H1 (cell line): ENCODE results near the gene FOSL1. TPM values are rescaled to one million over a fixed set of nuclear protein-coding genes. Genes with fewer than 3 reads are reported as not detected.

Experiments
- CTCF ChIA-PET: fragments of 300-600 bp; sonication (Branson Sonifier 250); formaldehyde crosslinking; loops from one replicate; lab custom pipeline; 2021; ENCODE audit not compliant: partially characterized antibody; lab: Charles Lee
- POLR2A ChIA-PET: fragments of 300-600 bp; sonication (Branson Sonifier 250); formaldehyde crosslinking; loops from one replicate; lab custom pipeline; 2021; ENCODE audit warnings: inconsistent platforms; ENCODE audit not compliant: partially characterized antibody; lab: Charles Lee
- DNase-seq, 2 experiments: peaks; one replicate each; pipeline versions ENCODE4 v3.0.0 to v3.0.0-alpha.2; 2010 to 2022; ENCODE audit warnings: low spot score in 2 of 2, low read depth in 1 of 2, mixed read lengths in 1 of 2
- FAIRE-seq: peaks from 2 replicates; lab custom pipeline; 2011; peaks lifted over from hg19 to GRCh38; lab: Jason Lieb, UNC
- H2AFZ ChIP-seq: 2 replicates; pipeline ENCODE4 v1.8.1; 2012; ENCODE audit warnings: low read length, inconsistent platforms
- H2AK5ac ChIP-seq: 2 replicates; pipeline ENCODE4 v1.6.1; 2013; ENCODE audit warnings: low read depth, low read length
- H2BK120ac ChIP-seq: replicated peaks from 2 replicates; pipeline ENCODE3; 2013; ENCODE audit warnings: low read depth, low read length, inconsistent platforms
- H2BK12ac ChIP-seq: 2 replicates; pipeline ENCODE4 v1.6.1; 2013; ENCODE audit warnings: low read depth, low read length
- H2BK15ac ChIP-seq: 2 replicates; pipeline ENCODE4 v1.6.1; 2013; ENCODE audit warnings: low read length
- H2BK20ac ChIP-seq: 2 replicates; pipeline ENCODE4 v1.6.1; 2013; ENCODE audit warnings: low read length
- H2BK5ac ChIP-seq: 2 replicates; pipeline ENCODE4 v1.6.1; 2013; ENCODE audit warnings: low read depth, low read length
- H3K14ac ChIP-seq: 2 replicates; pipeline ENCODE4 v1.6.1; 2013; ENCODE audit warnings: inconsistent platforms; ENCODE audit not compliant: insufficient read length
- H3K18ac ChIP-seq: 2 replicates; pipeline ENCODE4 v1.6.1; 2013; ENCODE audit warnings: low read length; ENCODE audit errors: extremely low read depth
- H3K23ac ChIP-seq: 2 replicates; pipeline ENCODE4 v1.6.1; 2013; ENCODE audit warnings: inconsistent platforms; ENCODE audit not compliant: insufficient read length
- H3K23me2 ChIP-seq: 2 replicates; pipeline ENCODE4 v1.6.1; 2013; ENCODE audit warnings: low read depth, low read length
- H3K27ac ChIP-seq: 2 replicates; pipeline ENCODE4 v1.6.1; 2011; ENCODE audit warnings: low read depth, low read length, inconsistent platforms
- H3K27me3 ChIP-seq, 4 experiments: replicated peaks in 1 of 4; 1 replicate in 1 of 4; 2 replicates in 3 of 4; pipeline versions ENCODE4 v1.6.1 to v1.8.1; 2011 to 2013; ENCODE audit warnings: low read length in 3 of 4, mild to moderate bottlenecking in 3 of 4, inconsistent platforms in 2 of 4, mixed read lengths in 2 of 4, moderate library complexity in 1 of 4; ENCODE audit not compliant: control insufficient read depth in 3 of 4, insufficient read depth in 3 of 4; ENCODE audit errors: extremely low read depth in 1 of 4
- H3K36me3 ChIP-seq, 4 experiments: 2 replicates each; pipeline versions ENCODE4 v1.6.1 to v1.8.1; 2011 to 2013; ENCODE audit warnings: mild to moderate bottlenecking in 4 of 4, low read length in 3 of 4, moderate library complexity in 2 of 4, control low read depth in 1 of 4, inconsistent platforms in 1 of 4; ENCODE audit not compliant: insufficient read depth in 4 of 4, control insufficient read depth in 2 of 4
- H3K4ac ChIP-seq: replicated peaks from 2 replicates; pipeline ENCODE3; 2013; ENCODE audit warnings: low read length, low read depth, mixed read lengths, inconsistent platforms; ENCODE audit not compliant: insufficient read length
- H3K4me1 ChIP-seq, 4 experiments: replicated peaks in 1 of 4; 1 replicate in 1 of 4; 2 replicates in 3 of 4; pipeline versions ENCODE4 v1.6.1 to v1.8.1; 2011 to 2013; ENCODE audit warnings: low read length in 3 of 4, inconsistent platforms in 2 of 4, mixed read lengths in 1 of 4; ENCODE audit not compliant: insufficient read depth in 4 of 4, control insufficient read depth in 3 of 4
- H3K4me2 ChIP-seq, 2 experiments: 2 replicates each; pipeline versions ENCODE4 v1.6.1 to v1.8.1; 2011 to 2013; ENCODE audit warnings: low read depth in 2 of 2, low read length in 2 of 2, control low read depth in 1 of 2, inconsistent platforms in 1 of 2, mild to moderate bottlenecking in 1 of 2; ENCODE audit not compliant: insufficient read depth in 1 of 2
- H3K4me3 ChIP-seq, 4 experiments: fragments of 200-600, 300-600 bp in 1 of 4; sonication (generic), shearing (Covaris generic), sonication (Bioruptor Twin) in 1 of 4; 2 replicates each; pipeline versions ENCODE4 v1.5.1 to v1.8.1; 2011 to 2016; ENCODE audit warnings: low read length in 4 of 4, low read depth in 3 of 4, control low read depth in 2 of 4, inconsistent platforms in 2 of 4, mild to moderate bottlenecking in 2 of 4, mixed read lengths in 1 of 4, moderate library complexity in 1 of 4; ENCODE audit not compliant: insufficient read depth in 2 of 4; ENCODE audit errors: extremely low read depth in 1 of 4
- H3K56ac ChIP-seq: replicated peaks from 2 replicates; pipeline ENCODE3; 2013; ENCODE audit warnings: low read depth, mild to moderate bottlenecking, mixed read lengths, low read length, inconsistent platforms; ENCODE audit not compliant: insufficient read length
- H3K79me1 ChIP-seq: 2 replicates; pipeline ENCODE4 v1.6.1; 2013; ENCODE audit warnings: low read depth, low read length, control low read depth
- H3K79me2 ChIP-seq, 2 experiments: 2 replicates each; pipeline versions ENCODE4 v1.6.1 to v1.8.1; 2012 to 2013; ENCODE audit warnings: low read length in 2 of 2, mild to moderate bottlenecking in 2 of 2, inconsistent platforms in 1 of 2; ENCODE audit not compliant: insufficient read depth in 2 of 2, control insufficient read depth in 1 of 2
- H3K9ac ChIP-seq, 4 experiments: replicated peaks in 1 of 4; 1 replicate in 1 of 4; 2 replicates in 3 of 4; pipeline versions ENCODE4 v1.6.1 to v1.8.1; 2011 to 2013; ENCODE audit warnings: low read depth in 3 of 4, low read length in 3 of 4, control low read depth in 2 of 4, mild to moderate bottlenecking in 2 of 4, moderate library complexity in 2 of 4, inconsistent platforms in 1 of 4; ENCODE audit errors: extremely low read depth in 1 of 4
- H3K9me3 ChIP-seq, 2 experiments: 2 replicates each; pipeline versions ENCODE4 v1.6.1 to v1.8.1; 2012 to 2013; ENCODE audit warnings: mild to moderate bottlenecking in 2 of 2, moderate library complexity in 2 of 2, control low read depth in 1 of 2, inconsistent platforms in 1 of 2, low read depth in 1 of 2, low read length in 1 of 2, mixed read lengths in 1 of 2; ENCODE audit not compliant: insufficient read depth in 2 of 2
- H4K20me1 ChIP-seq, 2 experiments: replicated peaks in 1 of 2; 2 replicates each; pipeline versions ENCODE3 to v1.8.1; 2011 to 2013; ENCODE audit warnings: inconsistent platforms in 2 of 2, low read length in 2 of 2, mild to moderate bottlenecking in 1 of 2; ENCODE audit not compliant: insufficient read depth in 2 of 2, control insufficient read depth in 1 of 2
- H4K5ac ChIP-seq: 2 replicates; pipeline ENCODE4 v1.6.1; 2013; ENCODE audit warnings: low read length, low read depth, mixed read lengths, inconsistent platforms; ENCODE audit not compliant: insufficient read length
- H4K8ac ChIP-seq: 2 replicates; pipeline ENCODE4 v1.8.0; 2013; ENCODE audit warnings: mild to moderate bottlenecking, moderate library complexity, low read length, inconsistent platforms; ENCODE audit not compliant: insufficient read depth; ENCODE audit errors: extremely low read depth
- H4K91ac ChIP-seq: replicated peaks from 2 replicates; pipeline ENCODE3; 2013; ENCODE audit warnings: low read length, mixed read lengths, inconsistent platforms; ENCODE audit not compliant: insufficient read length
- BACH1 ChIP-seq: IDR thresholded peaks from 2 replicates; pipeline ENCODE4 v1.6.1; 2012; ENCODE audit warnings: low read length, improper control_type of control experiment
- CHD2 ChIP-seq: IDR thresholded peaks from 2 replicates; pipeline ENCODE4 v1.6.1; 2012; ENCODE audit warnings: low read length, improper control_type of control experiment
- JUN ChIP-seq: IDR thresholded peaks from 2 replicates; pipeline ENCODE4 v1.6.1; 2011; ENCODE audit warnings: low read depth, mild to moderate bottlenecking, improper control_type of control experiment, low read length
- KDM4A ChIP-seq: IDR thresholded peaks from one replicate; pipeline ENCODE4 v1.7.1; 2012; ENCODE audit warnings: low read depth, mild to moderate bottlenecking, moderate library complexity, low read length, inconsistent platforms; ENCODE audit not compliant: severe bottlenecking
- NRF1 ChIP-seq: IDR thresholded peaks from 2 replicates; pipeline ENCODE4 v1.6.1; 2011; ENCODE audit warnings: mild to moderate bottlenecking, low read depth, low read length, improper control_type of control experiment
- POU5F1 ChIP-seq: IDR thresholded peaks from 2 replicates; pipeline ENCODE4 v1.6.1; 2011; ENCODE audit warnings: low read depth, mild to moderate bottlenecking, low read length, moderate library complexity
- RNF2 ChIP-seq: fragments of 200-900, 300-1000 bp; sonication (generic); IDR thresholded peaks from 2 replicates; pipeline ENCODE4 v1.7.1; 2016; ENCODE audit warnings: borderline replicate concordance, low read depth, mild to moderate bottlenecking, antibody characterized with exemption, low read length; ENCODE audit not compliant: poor library complexity, severe bottlenecking; ENCODE audit errors: missing control alignments
- SIN3A ChIP-seq, 2 experiments: IDR thresholded peaks in 1 of 2; conservative IDR thresholded peaks in 1 of 2; 2 replicates each; pipeline ENCODE4 v1.6.1; 2011 to 2012; ENCODE audit warnings: low read length in 2 of 2, improper control_type of control experiment in 1 of 2, low read depth in 1 of 2, mild to moderate bottlenecking in 1 of 2
- SP4 ChIP-seq: IDR thresholded peaks from 2 replicates; pipeline ENCODE4 v1.6.1; 2012; ENCODE audit warnings: low read length, inconsistent platforms
- WGBS, 2 experiments: shearing (Covaris generic) in 1 of 2; methylation state at CpG; one replicate each; pipeline versions ENCODE4 v1.1.6 to v1.1.7; 2013 to 2015; ENCODE audit warnings: low lambda C conversion rate in 2 of 2, mixed read lengths in 2 of 2, inconsistent platforms in 1 of 2, low coverage in 1 of 2, missing lambda C conversion rate in 1 of 2; ENCODE audit not compliant: insufficient replicate concordance in 2 of 2, insufficient coverage in 1 of 2, insufficient read length in 1 of 2; ENCODE audit errors: extremely low coverage in 1 of 2, missing lambda C conversion rate in 1 of 2; 5-methylcytosine and 5-hydroxymethylcytosine counted together
- polyA plus RNA-seq, 7 experiments: library from polyadenylated mRNA; depleted of rRNA in 3 of 7; stranded (reverse) in 5 of 7; unstranded in 2 of 7; fragments of >200 nt in 5 of 7; fragments of 200-250 nt in 2 of 7; gene quantifications; 1 replicate in 5 of 7; 2 replicates in 1 of 7; 4 replicates in 1 of 7; pipeline versions ENCODE4 v1.2.1 to v1.2.3, GENCODE V29; 2011 to 2013; ENCODE audit warnings: missing spikeins in 2 of 7, mixed read lengths in 2 of 7
- total RNA-seq: library from RNA; stranded (reverse); fragmentation: NEBNext Ultra II Directional; extraction: Animal tissue kit (Norgen Biotek cat#: 25700); gene quantifications from 2 replicates; pipeline ENCODE4 v1.2.1, GENCODE V29; 2021
- TF ChIP-seq, protein P1 (sequence below): IDR thresholded peaks from 2 replicates; pipeline ENCODE4 v1.6.1; 2011; ENCODE audit warnings: low read depth, mild to moderate bottlenecking, low read length; ENCODE audit not compliant: insufficient read depth

Gene FOSL1
- total and polyA plus RNA-seq, 2 of the 8 experiments (the other 6 are each of a cell fraction or from before 2014, with no cell fraction given) = 6.3 to 7.2 TPM

DNA sequence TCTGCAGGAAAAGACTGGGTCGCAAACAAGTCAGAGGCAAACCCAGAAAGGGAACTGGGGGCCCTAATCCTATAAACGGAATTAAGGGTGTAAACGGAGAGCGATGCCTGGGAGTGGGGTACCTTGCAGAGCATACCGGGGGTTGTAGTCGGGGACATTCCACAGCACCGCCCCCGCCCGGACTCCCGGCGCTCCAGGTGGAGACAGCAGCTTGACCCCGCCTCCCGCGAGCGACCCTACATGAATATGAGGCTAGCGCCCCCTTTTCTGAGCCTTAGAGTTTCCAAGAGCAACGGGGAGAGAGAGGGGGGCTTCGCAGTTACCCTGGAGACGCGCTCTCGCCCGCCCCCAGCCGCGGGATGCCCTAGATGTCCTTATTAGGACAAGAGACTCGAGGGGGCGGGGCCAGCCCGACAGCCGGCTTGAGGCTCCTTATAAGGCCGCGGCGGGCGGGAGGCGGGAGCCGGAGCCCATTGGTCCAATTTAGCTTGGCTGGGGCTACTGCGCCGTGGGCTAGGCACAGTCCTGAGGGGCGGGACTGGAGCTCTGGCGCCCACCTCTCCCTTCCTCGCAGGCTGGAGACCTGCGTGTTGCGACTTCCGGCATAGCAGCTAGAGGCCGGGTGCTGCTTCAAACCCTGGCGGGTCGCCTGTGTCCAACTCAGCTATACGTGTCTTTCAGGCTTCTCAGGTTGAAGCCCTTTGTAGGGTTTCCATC, 40.9 kb downstream of the FOSL1 start:
- Histone ChIP-seq H3K79me1 (peaks cover 16% of the 10 kb centered on the region), H2BK5ac (peak overlapping the region; percentile 98), H3K23me2 (peaks cover 19% of the 10 kb centered on the region), H3K79me2 (peaks cover 15 to 36% of the 10 kb centered on the region in 2 experiments), H3K18ac (peak overlapping the region; percentile 99), H2AK5ac (peak overlapping the region; percentile 84), H4K8ac (peak overlapping the region; percentile 97; the same call in 1 of the 2 replicates), H3K4me1 (peaks cover 0 to 15% (median 6%) of the 10 kb centered on the region in 4 experiments; a peak in 5 of 7 replicates), H3K4me2 (peak overlapping the region; percentile 95 to 97), H4K91ac (peak overlapping the region; percentile 96), H3K56ac (peak overlapping the region; percentile 62), H3K9ac (peak overlapping the region; percentile 46 to 97 (median 94)), H3K23ac (no peak overlapping the region), H2BK120ac (no peak overlapping the region), H3K27ac (peak overlapping the region; percentile 96), H3K27me3 (no peaks in the 10 kb centered on the region), H3K4me3 (peak overlapping the region; percentile 75 to 95 (median 86)), H4K20me1 (peaks cover 19 to 21% of the 10 kb centered on the region in 2 experiments), H3K14ac (peak overlapping the region; percentile 51), H2BK12ac (peak overlapping the region; percentile 99; the same call in 1 of the 2 replicates), H3K36me3 (peaks cover 21 to 28% (median 25%) of the 10 kb centered on the region in 4 experiments), H3K4ac (peak overlapping the region; percentile 91), H3K9me3 (no peaks in the 10 kb centered on the region), H4K5ac (peak overlapping the region; percentile 52), H2AFZ (no peak overlapping the region), H2BK20ac (no peak overlapping the region), H2BK15ac (peak overlapping the region; percentile 98; the same call in 1 of the 2 replicates)
- FAIRE-seq = no peak
- WGBS, 2 experiments = 2% methylated on average over 37 of the region's 46 CpGs; no CpG with 5 or more reads in 1 of the 2 experiments
- peak; percentile 99 for DNase-seq
- POLR2A ChIA-PET = interaction anchor here (0.6 to 39.7 kb wide), 46 partner anchors 3 to 279 kb away, joined by 3 to 1071 read pairs (median 4); partner anchors contain the start of genes AP5B1, BANF1, C11orf68 and CCDC85B
- CTCF ChIA-PET = interaction anchor here (0.5 to 9.9 kb wide), 39 partner anchors 10 to 443 kb away, joined by 3 to 191 read pairs (median 4); partner anchors contain the start of genes BANF1, CCDC85B, CTSW and FIBP
- TF ChIP-seq CHD2 (0 out of 2 replicates have a peak, but pooled peaks have one; percentile 27), POU5F1 (no peak), SP4 (peak; percentile 59; the same call in 1 of the 2 replicates), SIN3A (conservative IDR thresholded peaks at IDR 0.05 in 1 of 2, IDR thresholded peaks at IDR 0.05 in 1 of 2; ENCODE audit: low read depth in 1 of 2, low read length in 2 of 2) (peak; percentile 55 to 77; a peak in 2 of 4 replicates), BACH1 (peak; percentile 76; the same call in 1 of the 2 replicates), KDM4A (peak; percentile 16), RNF2 (no peak), NRF1 (no peak), JUN (no peak)
- TF ChIP-seq, protein P1, sequence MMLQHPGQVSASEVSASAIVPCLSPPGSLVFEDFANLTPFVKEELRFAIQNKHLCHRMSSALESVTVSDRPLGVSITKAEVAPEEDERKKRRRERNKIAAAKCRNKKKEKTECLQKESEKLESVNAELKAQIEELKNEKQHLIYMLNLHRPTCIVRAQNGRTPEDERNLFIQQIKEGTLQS = no peak
